ENCODE measurements around the gene YWHAQ.

GRCh38 chr2:9570182-9571060, 60.4 kb downstream of the YWHAQ start:
- no peak for TF ChIP-seq CTCF (IDR thresholded peaks at IDR 0.05 in 4 of 5, conservative IDR thresholded peaks at IDR 0.05 in 1 of 5)
- TF ChIP-seq POLR2A (IDR thresholded peaks at IDR 0.05), result no peak

Data from gastrocnemius medialis (tissue), 4 donors.